Brain microvascular endothelial cell (primary cell): ENCODE results near the gene RAB13.
A peak's percentile ranks its signal among the peaks of the same experiment; 100 is the strongest.

Source experiments
- DNase-seq: peaks from one replicate; pipeline ENCODE4 v3.0.0-alpha.2; 2020
- H3K27ac ChIP-seq: fragments of 250-450 bp; sonication (Bioruptor Pico); 2 replicates; pipeline ENCODE4 v1.5.1; 2020; ENCODE audit warnings: mild to moderate bottlenecking, moderate library complexity
- H3K27me3 ChIP-seq: fragments of 250-450 bp; sonication (Bioruptor Pico); replicated peaks from 2 replicates; pipeline ENCODE4 v1.5.1; 2020; ENCODE audit warnings: mild to moderate bottlenecking
- H3K36me3 ChIP-seq: fragments of 250-450 bp; sonication (Bioruptor Pico); replicated peaks from 2 replicates; pipeline ENCODE4 v1.5.1; 2020; ENCODE audit warnings: mild to moderate bottlenecking
- H3K4me3 ChIP-seq: 2 replicates; pipeline ENCODE4 v1.5.1; 2011; ENCODE audit warnings: low read depth, mild to moderate bottlenecking, control low read depth, low read length, moderate library complexity
- CTCF ChIP-seq: IDR thresholded peaks from 2 replicates; pipeline ENCODE4 v1.5.1; 2011; ENCODE audit warnings: low read depth, mild to moderate bottlenecking, moderate library complexity, low read length, control low read depth, inconsistent platforms; ENCODE audit errors: missing control alignments
- in situ Hi-C: cut with HindIII; loops from 2 replicates; pipeline ENCODE4 v1.10.0; 2017; ENCODE audit warnings: low sequenced_read_pairs, low pct_ligation_motif_present

The RAB13 gene

GRCh38 chr1:153991806-153992205 is 5.7 kb upstream of the RAB13 start:
- in situ Hi-C loops, result no loop called here
- no peak for TF ChIP-seq CTCF
- Histone ChIP-seq H3K27ac (no peak overlapping the region), H3K4me3 (peak overlapping the region; percentile 97), H3K27me3 (no peaks in the 10 kb centered on the region), H3K36me3 (peaks cover 28% of the 10 kb centered on the region)
- DNase-seq, result no peak

DNA sequence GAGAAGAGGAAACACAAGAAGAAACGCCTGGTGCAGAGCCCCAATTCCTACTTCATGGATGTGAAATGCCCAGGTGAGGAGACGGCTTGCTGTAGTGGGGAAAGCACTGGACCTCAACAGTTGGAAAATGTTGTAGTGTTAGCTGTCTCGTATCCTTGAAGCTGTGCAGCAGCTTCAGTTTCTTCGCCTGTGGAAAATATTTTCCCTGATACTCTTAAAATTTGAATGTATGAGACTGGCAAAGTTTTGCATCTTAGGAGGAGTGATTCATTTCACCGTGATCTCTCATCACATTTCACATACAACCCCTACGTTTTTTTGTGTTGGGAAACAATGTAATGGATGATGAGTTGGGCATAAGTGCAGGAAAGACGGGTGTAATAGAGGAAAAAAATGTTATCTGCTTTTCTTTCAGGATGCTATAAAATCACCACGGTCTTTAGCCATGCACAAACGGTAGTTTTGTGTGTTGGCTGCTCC is 5.1 kb upstream of the RAB13 start:
- no peak for DNase-seq
- Histone ChIP-seq H3K27ac (peak overlapping the region; percentile 92), H3K36me3 (peaks cover 28% of the 10 kb centered on the region), H3K27me3 (no peaks in the 10 kb centered on the region), H3K4me3 (peak overlapping the region; percentile 97)
- TF ChIP-seq CTCF, result no peak
- in situ Hi-C loops, result no loop called here

GRCh38 chr1:153990468-153991150 is 4.5 kb upstream of the RAB13 start, which contains the start of gene RPS27:
Gene RPS27, plus strand, starts transcription at chr1:153990762. Its CDS starts 35 bp downstream, at chr1:153990797.
- Histone ChIP-seq H3K36me3 (peaks cover 28% of the 10 kb centered on the region), H3K27ac (peak within 1 kb of the TSS; percentile 92), H3K27me3 (no peaks in the 10 kb centered on the region), H3K4me3 (peak within 1 kb of the TSS; percentile 97)
- in situ Hi-C loops, result no loop called here
- TF ChIP-seq CTCF, result no peak
- peak; percentile 97 for DNase-seq

DNA sequence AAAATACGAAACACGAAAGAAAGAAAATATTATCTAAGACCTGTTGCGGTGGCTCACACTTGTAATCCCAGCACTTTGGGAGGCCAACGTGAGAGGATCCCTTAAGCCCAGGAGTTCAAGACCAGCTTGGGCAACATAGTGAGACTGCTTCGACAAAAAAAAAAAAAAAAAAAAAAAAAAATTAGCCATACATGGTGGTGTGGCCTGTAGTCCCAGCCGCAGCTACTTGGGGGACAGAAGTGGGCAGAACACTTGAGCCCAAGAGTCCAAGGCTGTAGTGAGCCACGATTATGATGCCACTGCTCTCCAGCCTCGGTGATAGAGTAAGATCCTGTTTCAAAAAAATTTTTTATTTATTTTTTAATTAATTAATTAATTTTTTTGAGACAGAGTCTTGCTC is 1.5 kb upstream of the RAB13 start:
- peaks cover 22% of the 10 kb centered on the region for H3K36me3 ChIP-seq
- H3K27ac ChIP-seq, result no peak overlapping the region
- H3K27me3 ChIP-seq, result no peaks in the 10 kb centered on the region
- DNase-seq, result no peak
- H3K4me3 ChIP-seq, result no peak overlapping the region
- TF ChIP-seq CTCF, result no peak
- in situ Hi-C loops, result no loop called here

DNA sequence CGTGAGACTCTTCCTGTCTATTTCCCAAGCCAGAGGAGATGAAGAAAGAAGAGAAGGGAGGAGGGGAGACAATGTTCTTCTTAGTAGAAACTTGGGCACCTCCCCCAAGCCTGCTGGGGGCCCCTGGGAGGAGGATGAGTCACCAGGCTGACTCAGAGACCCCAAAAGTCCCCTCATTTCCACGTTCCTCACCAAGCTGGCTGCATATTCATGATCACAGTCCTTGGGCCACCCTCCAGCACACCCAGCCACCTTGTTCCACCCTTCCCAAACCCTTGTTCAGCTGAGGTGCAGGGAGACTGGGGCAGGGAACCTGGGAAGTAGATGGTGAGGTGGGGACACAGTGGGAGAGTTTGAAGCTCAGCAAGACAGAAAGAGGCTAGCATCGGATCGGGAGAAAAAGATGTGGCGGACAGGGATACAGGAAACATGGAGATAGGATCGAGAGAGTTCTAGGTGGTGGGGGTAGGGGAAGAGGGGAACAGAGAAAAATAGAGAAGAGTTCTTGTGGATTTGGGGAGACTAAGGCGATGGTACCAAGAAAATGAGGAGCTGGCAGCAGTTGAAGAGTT is 712 bp downstream of the RAB13 start:
- TF ChIP-seq CTCF, result no peak
- in situ Hi-C loops, result no loop called here
- H3K36me3 ChIP-seq, result peaks cover 24% of the 10 kb centered on the region
- peak; percentile 62 for DNase-seq
- no peaks in the 10 kb centered on the region for H3K27me3 ChIP-seq
- H3K27ac ChIP-seq, result peak overlapping the region; percentile 56
- H3K4me3 ChIP-seq, result peak overlapping the region; percentile 71
